ENCODE measurements around the gene AANAT.

The AANAT gene

GRCh38 chr17:76467366-76467765 is at the start of gene AANAT:
TSS of gene AANAT (plus strand) at chr17:76467603. CDS start at chr17:76468747, 1,144 bp downstream.
- no peak for DNase-seq

- peak in 3 of 51 donors; percentile 10 to 24 (median 18) for DNase-seq
Observed at GRCh38 chr17:76419576-76420260, 47.7 kb upstream of the AANAT start.

- no peak for DNase-seq
Observed at GRCh38 chr17:76420356-76421043, 46.9 kb upstream of the AANAT start.

GRCh38 chr17:76421044-76421407 is 46.4 kb upstream of the AANAT start:
- DNase-seq = peak in 2 of 51 donors; percentile 10 to 16

GRCh38 chr17:76422406-76422805 is 45.0 kb upstream of the AANAT start:
- DNase-seq = no peak

GRCh38 chr17:76422860-76423259 is 44.5 kb upstream of the AANAT start:
- no peak for DNase-seq

GRCh38 chr17:76426853-76427252 is 40.5 kb upstream of the AANAT start:
- no peak for DNase-seq

- DNase-seq = peak in 1 of 51 donors; percentile 14
Observed at GRCh38 chr17:76427501-76428231, 39.7 kb upstream of the AANAT start.

- DNase-seq = no peak
Observed at GRCh38 chr17:76428511-76428910, 38.9 kb upstream of the AANAT start.

GRCh38 chr17:76431509-76431908 is 35.9 kb upstream of the AANAT start:
- no peak for DNase-seq

- no peak for DNase-seq
Observed at GRCh38 chr17:76432004-76432403, 35.4 kb upstream of the AANAT start.

- DNase-seq = no peak
Observed at GRCh38 chr17:76432712-76433336, 34.6 kb upstream of the AANAT start.

GRCh38 chr17:76433693-76434092 is 33.7 kb upstream of the AANAT start:
- DNase-seq = no peak

- DNase-seq = no peak
Observed at GRCh38 chr17:76434870-76435269, 32.5 kb upstream of the AANAT start.

- DNase-seq = no peak
Observed at GRCh38 chr17:76435751-76436150, 31.7 kb upstream of the AANAT start.

GRCh38 chr17:76437467-76438402 is 29.7 kb upstream of the AANAT start:
- no peak for DNase-seq

GRCh38 chr17:76438906-76439305 is 28.5 kb upstream of the AANAT start:
- no peak for DNase-seq

- DNase-seq = no peak
Observed at GRCh38 chr17:76439314-76439928, 28.0 kb upstream of the AANAT start.

GRCh38 chr17:76440751-76441362 is 26.5 kb upstream of the AANAT start:
- DNase-seq = no peak

Measured in hypothalamus (tissue), 51 donors.